H1 (cell line): ENCODE data around the gene AGAP3. TPM values are rescaled to one million over a fixed set of nuclear protein-coding genes. Genes with fewer than 3 reads are reported as not detected.

Experiments used
- CTCF ChIA-PET: fragments of 300-600 bp; sonication (Branson Sonifier 250); formaldehyde crosslinking; loops from one replicate; lab custom pipeline; 2021; ENCODE audit not compliant: partially characterized antibody; lab: Charles Lee
- POLR2A ChIA-PET: fragments of 300-600 bp; sonication (Branson Sonifier 250); formaldehyde crosslinking; loops from one replicate; lab custom pipeline; 2021; ENCODE audit warnings: inconsistent platforms; ENCODE audit not compliant: partially characterized antibody; lab: Charles Lee
- DNase-seq, 2 experiments: peaks; one replicate each; pipeline versions ENCODE4 v3.0.0 to v3.0.0-alpha.2; 2010 to 2022; ENCODE audit warnings: low spot score in 2 of 2, low read depth in 1 of 2, mixed read lengths in 1 of 2
- FAIRE-seq: peaks from 2 replicates; lab custom pipeline; 2011; peaks lifted over from hg19 to GRCh38; lab: Jason Lieb, UNC
- H2AFZ ChIP-seq: 2 replicates; pipeline ENCODE4 v1.8.1; 2012; ENCODE audit warnings: low read length, inconsistent platforms
- H2AK5ac ChIP-seq: 2 replicates; pipeline ENCODE4 v1.6.1; 2013; ENCODE audit warnings: low read depth, low read length
- H2BK120ac ChIP-seq: replicated peaks from 2 replicates; pipeline ENCODE3; 2013; ENCODE audit warnings: low read depth, low read length, inconsistent platforms
- H2BK12ac ChIP-seq: 2 replicates; pipeline ENCODE4 v1.6.1; 2013; ENCODE audit warnings: low read depth, low read length
- H2BK15ac ChIP-seq: 2 replicates; pipeline ENCODE4 v1.6.1; 2013; ENCODE audit warnings: low read length
- H2BK20ac ChIP-seq: 2 replicates; pipeline ENCODE4 v1.6.1; 2013; ENCODE audit warnings: low read length
- H2BK5ac ChIP-seq: 2 replicates; pipeline ENCODE4 v1.6.1; 2013; ENCODE audit warnings: low read depth, low read length
- H3K14ac ChIP-seq: 2 replicates; pipeline ENCODE4 v1.6.1; 2013; ENCODE audit warnings: inconsistent platforms; ENCODE audit not compliant: insufficient read length
- H3K18ac ChIP-seq: 2 replicates; pipeline ENCODE4 v1.6.1; 2013; ENCODE audit warnings: low read length; ENCODE audit errors: extremely low read depth
- H3K23ac ChIP-seq: 2 replicates; pipeline ENCODE4 v1.6.1; 2013; ENCODE audit warnings: inconsistent platforms; ENCODE audit not compliant: insufficient read length
- H3K23me2 ChIP-seq: 2 replicates; pipeline ENCODE4 v1.6.1; 2013; ENCODE audit warnings: low read depth, low read length
- H3K27ac ChIP-seq: 2 replicates; pipeline ENCODE4 v1.6.1; 2011; ENCODE audit warnings: low read depth, low read length, inconsistent platforms
- H3K27me3 ChIP-seq, 4 experiments: replicated peaks in 1 of 4; 1 replicate in 1 of 4; 2 replicates in 3 of 4; pipeline versions ENCODE4 v1.6.1 to v1.8.1; 2011 to 2013; ENCODE audit warnings: low read length in 3 of 4, mild to moderate bottlenecking in 3 of 4, inconsistent platforms in 2 of 4, mixed read lengths in 2 of 4, moderate library complexity in 1 of 4; ENCODE audit not compliant: control insufficient read depth in 3 of 4, insufficient read depth in 3 of 4; ENCODE audit errors: extremely low read depth in 1 of 4
- H3K36me3 ChIP-seq, 4 experiments: 2 replicates each; pipeline versions ENCODE4 v1.6.1 to v1.8.1; 2011 to 2013; ENCODE audit warnings: mild to moderate bottlenecking in 4 of 4, low read length in 3 of 4, moderate library complexity in 2 of 4, control low read depth in 1 of 4, inconsistent platforms in 1 of 4; ENCODE audit not compliant: insufficient read depth in 4 of 4, control insufficient read depth in 2 of 4
- H3K4ac ChIP-seq: replicated peaks from 2 replicates; pipeline ENCODE3; 2013; ENCODE audit warnings: low read length, low read depth, mixed read lengths, inconsistent platforms; ENCODE audit not compliant: insufficient read length
- H3K4me1 ChIP-seq, 4 experiments: replicated peaks in 1 of 4; 1 replicate in 1 of 4; 2 replicates in 3 of 4; pipeline versions ENCODE4 v1.6.1 to v1.8.1; 2011 to 2013; ENCODE audit warnings: low read length in 3 of 4, inconsistent platforms in 2 of 4, mixed read lengths in 1 of 4; ENCODE audit not compliant: insufficient read depth in 4 of 4, control insufficient read depth in 3 of 4
- H3K4me2 ChIP-seq, 2 experiments: 2 replicates each; pipeline versions ENCODE4 v1.6.1 to v1.8.1; 2011 to 2013; ENCODE audit warnings: low read depth in 2 of 2, low read length in 2 of 2, control low read depth in 1 of 2, inconsistent platforms in 1 of 2, mild to moderate bottlenecking in 1 of 2; ENCODE audit not compliant: insufficient read depth in 1 of 2
- H3K4me3 ChIP-seq, 4 experiments: fragments of 200-600, 300-600 bp in 1 of 4; sonication (generic), shearing (Covaris generic), sonication (Bioruptor Twin) in 1 of 4; 2 replicates each; pipeline versions ENCODE4 v1.5.1 to v1.8.1; 2011 to 2016; ENCODE audit warnings: low read length in 4 of 4, low read depth in 3 of 4, control low read depth in 2 of 4, inconsistent platforms in 2 of 4, mild to moderate bottlenecking in 2 of 4, mixed read lengths in 1 of 4, moderate library complexity in 1 of 4; ENCODE audit not compliant: insufficient read depth in 2 of 4; ENCODE audit errors: extremely low read depth in 1 of 4
- H3K56ac ChIP-seq: replicated peaks from 2 replicates; pipeline ENCODE3; 2013; ENCODE audit warnings: low read depth, mild to moderate bottlenecking, mixed read lengths, low read length, inconsistent platforms; ENCODE audit not compliant: insufficient read length
- H3K79me1 ChIP-seq: 2 replicates; pipeline ENCODE4 v1.6.1; 2013; ENCODE audit warnings: low read depth, low read length, control low read depth
- H3K79me2 ChIP-seq, 2 experiments: 2 replicates each; pipeline versions ENCODE4 v1.6.1 to v1.8.1; 2012 to 2013; ENCODE audit warnings: low read length in 2 of 2, mild to moderate bottlenecking in 2 of 2, inconsistent platforms in 1 of 2; ENCODE audit not compliant: insufficient read depth in 2 of 2, control insufficient read depth in 1 of 2
- H3K9ac ChIP-seq, 4 experiments: replicated peaks in 1 of 4; 1 replicate in 1 of 4; 2 replicates in 3 of 4; pipeline versions ENCODE4 v1.6.1 to v1.8.1; 2011 to 2013; ENCODE audit warnings: low read depth in 3 of 4, low read length in 3 of 4, control low read depth in 2 of 4, mild to moderate bottlenecking in 2 of 4, moderate library complexity in 2 of 4, inconsistent platforms in 1 of 4; ENCODE audit errors: extremely low read depth in 1 of 4
- H3K9me3 ChIP-seq, 2 experiments: 2 replicates each; pipeline versions ENCODE4 v1.6.1 to v1.8.1; 2012 to 2013; ENCODE audit warnings: mild to moderate bottlenecking in 2 of 2, moderate library complexity in 2 of 2, control low read depth in 1 of 2, inconsistent platforms in 1 of 2, low read depth in 1 of 2, low read length in 1 of 2, mixed read lengths in 1 of 2; ENCODE audit not compliant: insufficient read depth in 2 of 2
- H4K20me1 ChIP-seq, 2 experiments: replicated peaks in 1 of 2; 2 replicates each; pipeline versions ENCODE3 to v1.8.1; 2011 to 2013; ENCODE audit warnings: inconsistent platforms in 2 of 2, low read length in 2 of 2, mild to moderate bottlenecking in 1 of 2; ENCODE audit not compliant: insufficient read depth in 2 of 2, control insufficient read depth in 1 of 2
- H4K5ac ChIP-seq: 2 replicates; pipeline ENCODE4 v1.6.1; 2013; ENCODE audit warnings: low read length, low read depth, mixed read lengths, inconsistent platforms; ENCODE audit not compliant: insufficient read length
- H4K8ac ChIP-seq: 2 replicates; pipeline ENCODE4 v1.8.0; 2013; ENCODE audit warnings: mild to moderate bottlenecking, moderate library complexity, low read length, inconsistent platforms; ENCODE audit not compliant: insufficient read depth; ENCODE audit errors: extremely low read depth
- H4K91ac ChIP-seq: replicated peaks from 2 replicates; pipeline ENCODE3; 2013; ENCODE audit warnings: low read length, mixed read lengths, inconsistent platforms; ENCODE audit not compliant: insufficient read length
- HDAC6 ChIP-seq: IDR thresholded peaks from one replicate; pipeline ENCODE4 v1.7.1; 2012; ENCODE audit warnings: low read depth, mild to moderate bottlenecking, inconsistent platforms, low read length, moderate library complexity
- WGBS, 2 experiments: shearing (Covaris generic) in 1 of 2; methylation state at CpG; one replicate each; pipeline versions ENCODE4 v1.1.6 to v1.1.7; 2013 to 2015; ENCODE audit warnings: low lambda C conversion rate in 2 of 2, mixed read lengths in 2 of 2, inconsistent platforms in 1 of 2, low coverage in 1 of 2, missing lambda C conversion rate in 1 of 2; ENCODE audit not compliant: insufficient replicate concordance in 2 of 2, insufficient coverage in 1 of 2, insufficient read length in 1 of 2; ENCODE audit errors: extremely low coverage in 1 of 2, missing lambda C conversion rate in 1 of 2; 5-methylcytosine and 5-hydroxymethylcytosine counted together
- polyA plus RNA-seq, 7 experiments: library from polyadenylated mRNA; depleted of rRNA in 3 of 7; stranded (reverse) in 5 of 7; unstranded in 2 of 7; fragments of >200 nt in 5 of 7; fragments of 200-250 nt in 2 of 7; gene quantifications; 1 replicate in 5 of 7; 2 replicates in 1 of 7; 4 replicates in 1 of 7; pipeline versions ENCODE4 v1.2.1 to v1.2.3, GENCODE V29; 2011 to 2013; ENCODE audit warnings: missing spikeins in 2 of 7, mixed read lengths in 2 of 7
- total RNA-seq: library from RNA; stranded (reverse); fragmentation: NEBNext Ultra II Directional; extraction: Animal tissue kit (Norgen Biotek cat#: 25700); gene quantifications from 2 replicates; pipeline ENCODE4 v1.2.1, GENCODE V29; 2021

AGAP3 gene
- total and polyA plus RNA-seq, 2 of the 8 experiments (the other 6 are each of a cell fraction or from before 2014, with no cell fraction given), result 66.4 to 120 TPM

DNA sequence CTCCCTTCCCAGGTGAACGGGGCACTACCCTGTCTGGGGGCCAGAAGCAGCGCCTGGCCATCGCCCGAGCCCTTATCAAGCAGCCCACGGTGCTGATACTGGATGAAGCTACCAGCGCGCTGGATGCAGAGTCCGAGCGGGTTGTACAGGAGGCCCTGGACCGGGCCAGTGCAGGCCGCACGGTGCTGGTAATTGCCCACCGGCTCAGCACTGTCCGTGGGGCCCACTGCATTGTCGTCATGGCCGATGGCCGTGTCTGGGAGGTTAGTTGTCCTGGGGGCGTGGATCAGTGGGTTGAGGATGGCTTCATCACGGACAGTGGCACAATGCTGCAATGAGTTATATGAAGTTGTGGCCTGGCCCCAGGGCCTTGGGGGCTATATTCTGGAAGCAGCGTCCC lies 42.3 kb upstream of the AGAP3 start:
- Histone ChIP-seq H3K79me1 (no peaks in the 10 kb centered on the region), H2BK15ac (no peak overlapping the region), H3K9ac (no peak overlapping the region), H4K5ac (no peak overlapping the region), H3K4me3 (no peak overlapping the region), H2BK20ac (no peak overlapping the region), H2BK120ac (no peak overlapping the region), H4K20me1 (peaks cover 2 to 6% of the 10 kb centered on the region in 2 experiments), H3K56ac (no peak overlapping the region), H2BK12ac (no peak overlapping the region), H3K14ac (no peak overlapping the region), H3K27me3 (peaks cover 0 to 9% (median 3%) of the 10 kb centered on the region in 4 experiments; a peak in 4 of 7 replicates), H3K4ac (no peak overlapping the region), H2AK5ac (no peak overlapping the region), H3K23me2 (no peaks in the 10 kb centered on the region), H3K4me1 (no peaks in the 10 kb centered on the region), H3K18ac (no peak overlapping the region), H3K36me3 (no peaks in the 10 kb centered on the region), H3K4me2 (no peak overlapping the region), H2BK5ac (no peak overlapping the region), H3K23ac (no peak overlapping the region), H4K8ac (no peak overlapping the region), H3K9me3 (no peaks in the 10 kb centered on the region), H3K79me2 (no peaks in the 10 kb centered on the region), H3K27ac (no peak overlapping the region), H2AFZ (no peak overlapping the region), H4K91ac (no peak overlapping the region)
- ChIA-PET POLR2A (interaction anchor here (1.0 to 1.2 kb wide), 2 partner anchors 8 to 28 kb away, joined by 3 read pairs; no protein-coding TSS in a partner anchor), CTCF (interaction anchor here (3.5 kb wide), 1 partner anchor 12 kb away, joined by 20 read pairs; no protein-coding TSS in a partner anchor)
- 87% methylated on average over 19 of the region's 20 CpGs; no CpG with 5 or more reads in 1 of the 2 experiments for WGBS, 2 experiments
- FAIRE-seq (no peak), DNase-seq (no peak)
- no peak for TF ChIP-seq HDAC6
